ENCODE measurements around the gene ASCL3.

DNA sequence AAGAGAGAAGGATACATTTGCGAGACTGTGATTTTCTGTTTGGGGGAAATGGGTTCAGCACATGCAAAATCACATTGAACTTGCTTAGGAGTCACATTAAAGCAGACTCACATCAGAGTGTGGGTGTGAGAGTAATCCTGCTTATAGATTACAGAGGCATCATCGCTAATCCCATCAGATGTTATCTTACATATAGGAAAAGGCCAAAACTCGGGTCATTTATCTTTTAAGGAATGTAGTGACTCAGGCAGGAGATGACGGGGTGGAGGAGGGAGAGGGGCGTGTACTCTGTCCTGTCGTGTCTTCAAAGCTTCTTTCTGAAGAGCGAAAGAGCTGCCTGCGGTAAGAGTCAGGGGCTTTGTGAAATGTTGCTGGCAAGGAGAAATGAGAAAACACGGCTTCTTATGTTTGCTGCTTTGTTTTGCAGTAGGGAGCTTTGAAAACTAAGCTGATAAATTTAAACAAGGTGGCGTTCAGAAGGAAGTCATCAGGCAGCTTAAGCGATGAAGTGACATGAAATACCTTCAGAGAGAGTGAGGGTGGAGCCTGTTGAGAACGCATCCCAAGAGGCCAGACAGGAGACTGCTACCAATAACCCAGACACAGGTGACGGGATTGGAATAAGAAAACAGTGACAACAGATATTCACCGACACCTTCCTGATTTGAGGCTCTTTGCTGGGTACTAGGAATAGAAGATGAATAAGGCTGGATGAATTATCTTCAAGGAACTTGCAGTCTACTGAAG lies 7.9 kb downstream of the ASCL3 start:
- TF ChIP-seq, protein P1, sequence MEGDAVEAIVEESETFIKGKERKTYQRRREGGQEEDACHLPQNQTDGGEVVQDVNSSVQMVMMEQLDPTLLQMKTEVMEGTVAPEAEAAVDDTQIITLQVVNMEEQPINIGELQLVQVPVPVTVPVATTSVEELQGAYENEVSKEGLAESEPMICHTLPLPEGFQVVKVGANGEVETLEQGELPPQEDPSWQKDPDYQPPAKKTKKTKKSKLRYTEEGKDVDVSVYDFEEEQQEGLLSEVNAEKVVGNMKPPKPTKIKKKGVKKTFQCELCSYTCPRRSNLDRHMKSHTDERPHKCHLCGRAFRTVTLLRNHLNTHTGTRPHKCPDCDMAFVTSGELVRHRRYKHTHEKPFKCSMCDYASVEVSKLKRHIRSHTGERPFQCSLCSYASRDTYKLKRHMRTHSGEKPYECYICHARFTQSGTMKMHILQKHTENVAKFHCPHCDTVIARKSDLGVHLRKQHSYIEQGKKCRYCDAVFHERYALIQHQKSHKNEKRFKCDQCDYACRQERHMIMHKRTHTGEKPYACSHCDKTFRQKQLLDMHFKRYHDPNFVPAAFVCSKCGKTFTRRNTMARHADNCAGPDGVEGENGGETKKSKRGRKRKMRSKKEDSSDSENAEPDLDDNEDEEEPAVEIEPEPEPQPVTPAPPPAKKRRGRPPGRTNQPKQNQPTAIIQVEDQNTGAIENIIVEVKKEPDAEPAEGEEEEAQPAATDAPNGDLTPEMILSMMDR (IDR thresholded peaks at IDR 0.05 in 2 of 3, conservative IDR thresholded peaks at IDR 0.05 in 1 of 3; ENCODE audit: control insufficient read depth in 2 of 3, extremely low read depth in 1 of 3, insufficient read depth in 1 of 3, low read depth in 3 of 3, low read length in 3 of 3): no peak
- no peak for TF ChIP-seq BRCA1 (IDR thresholded peaks at IDR 0.05; ENCODE audit: low read depth, low read length)
- no peak for TF ChIP-seq EZH2 (IDR thresholded peaks at IDR 0.05; ENCODE audit: borderline replicate concordance, control insufficient read depth, low read depth, low read length)
- TF ChIP-seq ZBED1 (IDR thresholded peaks at IDR 0.05; ENCODE audit: borderline replicate concordance): no peak
- TF ChIP-seq, protein P2, sequence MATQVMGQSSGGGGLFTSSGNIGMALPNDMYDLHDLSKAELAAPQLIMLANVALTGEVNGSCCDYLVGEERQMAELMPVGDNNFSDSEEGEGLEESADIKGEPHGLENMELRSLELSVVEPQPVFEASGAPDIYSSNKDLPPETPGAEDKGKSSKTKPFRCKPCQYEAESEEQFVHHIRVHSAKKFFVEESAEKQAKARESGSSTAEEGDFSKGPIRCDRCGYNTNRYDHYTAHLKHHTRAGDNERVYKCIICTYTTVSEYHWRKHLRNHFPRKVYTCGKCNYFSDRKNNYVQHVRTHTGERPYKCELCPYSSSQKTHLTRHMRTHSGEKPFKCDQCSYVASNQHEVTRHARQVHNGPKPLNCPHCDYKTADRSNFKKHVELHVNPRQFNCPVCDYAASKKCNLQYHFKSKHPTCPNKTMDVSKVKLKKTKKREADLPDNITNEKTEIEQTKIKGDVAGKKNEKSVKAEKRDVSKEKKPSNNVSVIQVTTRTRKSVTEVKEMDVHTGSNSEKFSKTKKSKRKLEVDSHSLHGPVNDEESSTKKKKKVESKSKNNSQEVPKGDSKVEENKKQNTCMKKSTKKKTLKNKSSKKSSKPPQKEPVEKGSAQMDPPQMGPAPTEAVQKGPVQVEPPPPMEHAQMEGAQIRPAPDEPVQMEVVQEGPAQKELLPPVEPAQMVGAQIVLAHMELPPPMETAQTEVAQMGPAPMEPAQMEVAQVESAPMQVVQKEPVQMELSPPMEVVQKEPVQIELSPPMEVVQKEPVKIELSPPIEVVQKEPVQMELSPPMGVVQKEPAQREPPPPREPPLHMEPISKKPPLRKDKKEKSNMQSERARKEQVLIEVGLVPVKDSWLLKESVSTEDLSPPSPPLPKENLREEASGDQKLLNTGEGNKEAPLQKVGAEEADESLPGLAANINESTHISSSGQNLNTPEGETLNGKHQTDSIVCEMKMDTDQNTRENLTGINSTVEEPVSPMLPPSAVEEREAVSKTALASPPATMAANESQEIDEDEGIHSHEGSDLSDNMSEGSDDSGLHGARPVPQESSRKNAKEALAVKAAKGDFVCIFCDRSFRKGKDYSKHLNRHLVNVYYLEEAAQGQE (IDR thresholded peaks at IDR 0.05; ENCODE audit: low read depth, low read length): no peak
- TF ChIP-seq YY1 (IDR thresholded peaks at IDR 0.05; ENCODE audit: low read depth, low read length): no peak
- TF ChIP-seq GABPA (IDR thresholded peaks at IDR 0.05; ENCODE audit: low read depth): no peak
- TF ChIP-seq RB1 (IDR thresholded peaks at IDR 0.05; ENCODE audit: borderline replicate concordance): no peak
- TF ChIP-seq TAF1 (IDR thresholded peaks at IDR 0.05; ENCODE audit: borderline replicate concordance, low read depth, low read length): no peak
- no peak for TF ChIP-seq BHLHE40 (IDR thresholded peaks at IDR 0.05; ENCODE audit: borderline replicate concordance in 1 of 2, low read depth in 2 of 2, low read length in 1 of 2)
- no peak for TF ChIP-seq POLR2A (IDR thresholded peaks at IDR 0.05; ENCODE audit: low read depth, low read length)
- TF ChIP-seq, protein P3, sequence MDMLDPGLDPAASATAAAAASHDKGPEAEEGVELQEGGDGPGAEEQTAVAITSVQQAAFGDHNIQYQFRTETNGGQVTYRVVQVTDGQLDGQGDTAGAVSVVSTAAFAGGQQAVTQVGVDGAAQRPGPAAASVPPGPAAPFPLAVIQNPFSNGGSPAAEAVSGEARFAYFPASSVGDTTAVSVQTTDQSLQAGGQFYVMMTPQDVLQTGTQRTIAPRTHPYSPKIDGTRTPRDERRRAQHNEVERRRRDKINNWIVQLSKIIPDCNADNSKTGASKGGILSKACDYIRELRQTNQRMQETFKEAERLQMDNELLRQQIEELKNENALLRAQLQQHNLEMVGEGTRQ (IDR thresholded peaks at IDR 0.05; ENCODE audit: borderline replicate concordance, low read depth, low read length): no peak
- no peak for TF ChIP-seq ZNF622 (IDR thresholded peaks at IDR 0.05)
